D341Med (cell line): ENCODE measurements around the gene HOXA11.

ENCODE experiments used
- DNase-seq: peaks from one replicate; pipeline ENCODE4 v3.0.0; 2012; ENCODE audit warnings: low spot score

The HOXA11 gene

DNA sequence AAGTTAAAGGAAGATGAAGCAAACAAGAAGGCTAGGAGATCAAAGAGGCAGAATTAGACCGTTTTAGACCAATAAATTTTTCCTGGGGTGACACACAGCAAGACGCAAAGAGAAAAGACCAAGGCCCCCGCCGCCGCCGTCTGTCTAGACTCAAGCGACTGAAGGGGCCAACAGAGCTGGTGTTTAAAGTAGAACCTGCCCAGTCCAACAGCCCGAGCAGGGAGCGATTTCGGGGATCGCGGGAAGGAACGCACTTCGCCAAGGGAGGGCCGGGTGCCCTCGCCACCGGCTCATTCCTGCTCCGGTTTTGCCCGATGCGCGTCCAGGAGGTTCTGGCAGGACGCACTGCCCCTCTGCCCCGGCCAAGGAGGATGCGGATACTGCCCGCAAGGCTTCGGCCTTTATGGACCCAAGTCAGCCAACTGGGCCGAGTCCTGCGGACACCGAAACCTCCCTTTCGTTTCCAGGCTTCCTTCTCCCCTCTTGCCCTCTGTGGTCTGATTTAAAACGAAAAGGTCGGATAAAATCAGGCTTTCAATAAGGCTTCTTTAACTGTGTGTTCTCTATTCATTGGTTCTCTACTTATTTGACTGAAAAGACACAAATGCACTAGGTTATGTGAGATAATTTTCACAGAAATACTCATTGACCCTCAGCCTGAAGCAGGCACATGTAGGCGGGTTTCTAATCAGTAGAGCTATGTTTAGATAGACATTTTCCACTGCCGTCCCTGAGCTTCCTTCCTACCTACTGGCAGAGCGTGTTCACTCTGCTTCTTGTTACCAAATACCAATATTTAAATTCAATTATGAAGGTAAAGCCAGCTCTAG is 26.4 kb downstream of the HOXA11 start:
- DNase-seq, result no peak

DNA sequence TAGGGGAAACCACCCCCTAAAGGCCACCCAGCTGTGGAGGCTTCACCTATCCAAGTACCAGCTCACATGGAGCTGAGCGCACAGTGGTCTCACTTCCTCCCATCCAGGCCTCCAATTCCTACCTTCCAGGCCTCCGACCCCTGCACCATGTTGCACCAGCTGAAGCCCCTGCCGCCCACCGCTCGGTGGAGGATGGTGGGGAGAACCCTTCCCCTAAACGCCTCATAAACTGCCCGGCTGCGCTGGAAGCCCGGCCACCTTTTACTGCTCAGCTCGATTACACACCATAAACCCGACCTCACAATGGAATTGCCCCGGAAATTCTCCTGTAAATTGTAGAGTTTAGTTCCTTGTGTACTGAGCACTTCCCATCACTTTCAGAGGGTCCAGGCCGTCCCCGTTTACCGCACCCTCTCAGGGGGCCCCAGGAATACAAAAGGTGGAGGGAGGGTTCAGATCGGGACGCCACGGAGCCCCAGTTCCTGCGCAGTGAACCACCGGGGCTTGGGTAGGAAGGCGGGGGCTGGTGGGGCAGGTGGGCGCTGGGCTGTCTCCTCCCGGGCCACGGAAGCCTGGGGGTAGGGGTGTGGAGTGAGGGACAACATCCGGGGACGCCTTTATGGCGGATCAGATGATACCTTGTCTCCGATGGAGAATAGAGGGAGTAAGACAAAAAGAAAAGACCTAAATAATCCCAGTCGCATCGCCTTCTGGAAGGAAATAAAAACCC is 27.2 kb downstream of the HOXA11 start:
- no peak for DNase-seq

DNA sequence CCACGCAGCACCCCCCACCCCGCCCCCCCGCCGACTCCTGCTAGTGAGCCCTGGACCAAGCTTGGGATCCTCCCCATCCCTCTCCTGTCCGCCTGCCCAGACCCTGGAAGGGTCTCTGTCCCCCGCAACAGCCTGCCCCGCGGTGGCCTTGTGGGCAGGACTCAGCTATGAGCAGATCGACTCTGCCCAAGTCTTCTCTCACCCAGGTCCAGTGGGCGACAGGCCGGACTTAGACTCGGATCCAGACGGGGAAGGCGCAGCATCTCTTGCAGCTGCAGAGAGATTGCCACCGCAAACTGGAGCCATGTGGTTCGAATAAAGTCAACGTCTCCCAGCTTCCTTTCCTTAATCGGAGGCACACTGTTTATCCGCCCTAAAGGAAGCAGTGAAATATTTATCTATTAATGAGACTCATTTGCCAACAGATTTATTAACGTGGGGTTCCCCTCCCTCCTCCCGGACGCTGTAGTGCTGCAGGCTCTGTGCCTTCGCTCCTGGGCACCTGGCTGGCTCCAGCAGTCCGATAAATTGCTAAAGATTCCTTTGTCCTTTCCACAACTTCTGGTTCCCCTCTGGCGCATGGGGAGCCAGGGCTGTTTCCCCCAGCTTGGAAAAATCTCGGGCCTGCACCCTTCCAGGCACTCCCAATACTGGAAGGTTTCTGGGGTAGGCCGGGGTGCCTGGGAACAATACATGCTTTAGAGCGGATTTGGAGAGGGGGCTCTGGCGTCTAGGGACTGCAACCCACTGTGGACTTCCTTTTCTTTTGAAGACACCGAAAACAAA is 27.9 kb downstream of the HOXA11 start:
- DNase-seq, result no peak

DNA sequence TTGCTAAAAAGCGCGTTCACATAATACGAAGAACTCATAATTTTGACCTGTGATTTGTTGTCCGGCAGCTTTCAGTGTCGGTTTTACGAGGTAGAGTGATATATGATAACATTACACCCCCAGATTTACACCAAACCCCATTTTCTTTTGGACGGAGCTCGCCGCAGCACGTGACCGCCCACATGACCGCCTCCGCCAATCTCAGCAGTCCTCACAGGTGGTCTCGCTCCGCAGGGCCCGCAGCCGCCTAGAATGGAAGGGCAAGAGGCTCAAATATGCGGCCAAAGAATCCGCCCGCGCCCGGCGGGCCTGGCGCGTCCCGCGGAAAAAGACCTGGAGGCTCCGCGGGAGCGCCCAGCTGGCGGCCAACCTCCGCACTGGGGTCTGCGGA is 28.5 kb downstream of the HOXA11 start, which contains the start of gene HOXA7:
HOXA7 (minus strand) TSS at position 168 of the 391 bp plus-strand sequence; CDS start at position 38, 130 bp downstream.
- DNase-seq, result peak; percentile 40

DNA sequence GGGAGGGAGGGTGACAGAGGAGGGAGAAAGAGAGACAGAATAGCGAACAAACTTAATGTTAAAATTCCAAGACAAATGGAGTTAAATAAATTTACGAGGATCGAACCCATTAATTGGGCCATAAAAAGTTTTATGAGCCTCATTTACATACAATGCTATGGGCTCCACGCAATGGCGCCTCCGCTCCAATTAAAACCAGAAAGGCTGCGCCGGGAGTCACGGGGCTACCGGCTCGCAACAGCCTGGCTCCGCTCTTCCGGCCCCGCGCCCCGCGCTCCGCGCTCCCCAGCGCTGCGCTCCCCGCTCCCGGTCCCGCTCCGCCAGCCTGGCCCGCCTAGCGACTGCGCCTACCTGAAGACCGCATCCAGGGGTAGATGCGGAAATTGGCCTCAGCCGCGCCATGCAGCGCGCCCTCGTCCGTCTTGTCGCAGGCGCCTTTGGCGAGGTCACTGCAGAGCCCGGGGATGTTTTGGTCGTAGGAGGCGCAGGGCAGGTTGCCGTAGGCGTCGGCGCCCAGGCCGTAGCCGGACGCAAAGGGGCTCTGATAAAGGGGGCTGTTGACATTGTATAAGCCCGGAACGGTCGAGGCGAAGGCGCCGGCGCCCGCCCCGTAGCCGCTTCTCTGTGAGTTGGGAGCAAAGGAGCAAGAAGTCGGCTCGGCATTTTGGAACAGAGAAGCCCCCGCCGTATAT is 29.1 kb downstream of the HOXA11 start:
- DNase-seq, result no peak

DNA sequence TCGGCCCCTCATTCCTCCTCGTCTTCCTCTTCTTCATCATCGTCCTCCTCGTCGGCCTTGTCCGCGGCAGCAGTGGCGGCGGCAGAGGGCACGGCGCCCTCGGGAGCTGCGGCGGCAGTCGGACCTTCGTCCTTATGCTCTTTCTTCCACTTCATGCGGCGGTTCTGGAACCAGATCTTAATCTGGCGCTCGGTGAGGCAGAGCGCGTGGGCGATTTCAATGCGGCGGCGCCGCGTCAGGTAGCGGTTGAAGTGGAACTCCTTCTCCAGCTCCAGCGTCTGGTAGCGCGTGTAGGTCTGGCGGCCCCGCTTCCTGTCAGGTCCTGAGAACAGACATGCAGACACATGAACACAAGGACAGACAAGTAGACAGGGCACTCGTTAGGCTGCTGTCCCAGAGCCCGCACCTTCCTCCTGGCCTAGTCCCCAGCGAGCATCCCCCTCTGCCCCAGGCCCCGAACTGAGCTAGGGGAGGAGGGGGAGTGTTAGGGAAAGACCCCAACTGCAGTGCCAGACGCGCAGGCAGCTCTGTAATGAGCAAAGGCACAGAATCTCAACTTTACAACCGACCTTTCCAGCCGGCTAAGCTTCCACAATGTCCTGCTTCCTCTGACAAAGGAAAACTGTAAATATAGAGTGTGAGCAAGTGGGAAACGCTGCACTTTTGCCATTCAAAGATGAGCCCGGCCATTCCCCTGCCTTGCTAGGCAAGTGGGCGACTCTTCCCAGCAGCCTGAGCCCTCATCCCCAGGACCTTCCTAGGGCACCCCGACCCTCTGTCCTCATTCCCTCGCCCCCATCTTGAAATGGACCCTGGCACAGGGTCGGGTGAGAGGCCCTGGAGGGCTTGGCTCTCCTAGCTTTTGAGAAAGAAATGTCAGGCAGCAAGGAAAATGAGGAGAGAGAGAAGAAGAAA is 29.9 kb downstream of the HOXA11 start:
- DNase-seq, result peak; percentile 29

DNA sequence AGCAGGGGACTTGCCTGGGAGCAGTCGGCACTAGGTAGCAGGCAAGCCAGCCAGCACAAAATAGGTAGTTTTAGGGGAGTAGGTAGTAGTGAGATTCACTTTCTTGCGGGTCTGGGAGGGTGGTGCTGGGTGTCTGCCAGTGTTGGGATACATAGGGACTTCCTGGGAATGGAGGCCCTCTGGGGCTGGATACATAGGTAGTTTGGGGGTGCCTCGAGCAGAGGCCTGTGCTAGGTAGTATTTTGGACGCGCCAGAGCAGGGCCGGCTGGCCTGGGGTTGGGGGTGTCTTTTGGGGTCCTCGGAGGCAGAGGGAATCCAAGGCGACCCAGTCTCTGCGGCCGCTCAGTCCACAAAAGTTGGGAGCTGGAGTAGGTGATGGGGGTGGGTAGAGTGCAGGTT is 30.7 kb downstream of the HOXA11 start:
- peak; percentile 21 for DNase-seq

DNA sequence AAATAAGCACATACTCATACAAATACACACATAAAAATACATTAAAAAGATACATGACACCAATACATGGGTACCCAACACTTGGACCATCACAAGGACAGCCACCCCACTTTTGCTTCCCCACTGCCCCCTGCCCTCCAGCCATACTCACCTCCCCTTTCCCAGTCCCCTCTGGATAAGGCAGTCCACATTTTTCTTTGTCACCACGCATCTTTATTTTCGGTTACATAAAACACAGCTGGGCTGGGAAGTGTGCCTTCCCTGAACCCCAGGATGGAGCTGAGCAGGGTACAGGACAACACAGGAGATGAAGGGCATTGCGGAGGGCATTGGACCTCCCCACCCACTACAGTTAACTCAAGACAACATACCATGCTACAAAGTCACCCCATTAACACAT is 31.5 kb downstream of the HOXA11 start:
- DNase-seq, result no peak

DNA sequence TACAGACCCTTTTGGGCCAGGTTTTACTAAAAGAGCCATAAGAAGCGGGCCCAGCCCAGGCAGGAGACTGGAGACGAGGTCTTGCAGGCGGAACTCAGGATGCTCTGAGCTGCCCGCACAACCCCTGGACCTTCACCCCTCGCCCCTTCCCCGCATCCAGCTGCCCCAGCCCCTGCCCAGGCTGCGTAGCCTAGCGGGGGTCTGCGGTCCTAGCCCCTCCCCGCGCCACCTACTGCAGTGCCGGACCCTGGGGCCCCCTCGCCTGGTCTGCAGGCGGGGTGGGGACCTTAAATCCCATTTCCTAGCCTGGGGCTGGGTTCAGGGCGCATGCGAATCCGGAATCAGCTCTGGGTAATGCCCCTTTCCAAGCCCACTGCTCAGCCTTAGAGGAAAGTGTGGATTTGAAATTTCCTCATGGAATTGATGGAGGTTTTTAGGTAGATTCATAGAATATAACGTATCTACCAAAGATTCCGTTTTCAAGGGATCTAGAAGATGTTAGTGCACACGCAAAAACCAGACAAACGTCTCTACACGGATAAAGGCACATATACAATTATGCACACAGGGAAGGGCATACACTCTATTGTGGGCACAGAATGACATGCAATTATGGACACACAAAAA is 32.1 kb downstream of the HOXA11 start:
- peak; percentile 31 for DNase-seq

DNA sequence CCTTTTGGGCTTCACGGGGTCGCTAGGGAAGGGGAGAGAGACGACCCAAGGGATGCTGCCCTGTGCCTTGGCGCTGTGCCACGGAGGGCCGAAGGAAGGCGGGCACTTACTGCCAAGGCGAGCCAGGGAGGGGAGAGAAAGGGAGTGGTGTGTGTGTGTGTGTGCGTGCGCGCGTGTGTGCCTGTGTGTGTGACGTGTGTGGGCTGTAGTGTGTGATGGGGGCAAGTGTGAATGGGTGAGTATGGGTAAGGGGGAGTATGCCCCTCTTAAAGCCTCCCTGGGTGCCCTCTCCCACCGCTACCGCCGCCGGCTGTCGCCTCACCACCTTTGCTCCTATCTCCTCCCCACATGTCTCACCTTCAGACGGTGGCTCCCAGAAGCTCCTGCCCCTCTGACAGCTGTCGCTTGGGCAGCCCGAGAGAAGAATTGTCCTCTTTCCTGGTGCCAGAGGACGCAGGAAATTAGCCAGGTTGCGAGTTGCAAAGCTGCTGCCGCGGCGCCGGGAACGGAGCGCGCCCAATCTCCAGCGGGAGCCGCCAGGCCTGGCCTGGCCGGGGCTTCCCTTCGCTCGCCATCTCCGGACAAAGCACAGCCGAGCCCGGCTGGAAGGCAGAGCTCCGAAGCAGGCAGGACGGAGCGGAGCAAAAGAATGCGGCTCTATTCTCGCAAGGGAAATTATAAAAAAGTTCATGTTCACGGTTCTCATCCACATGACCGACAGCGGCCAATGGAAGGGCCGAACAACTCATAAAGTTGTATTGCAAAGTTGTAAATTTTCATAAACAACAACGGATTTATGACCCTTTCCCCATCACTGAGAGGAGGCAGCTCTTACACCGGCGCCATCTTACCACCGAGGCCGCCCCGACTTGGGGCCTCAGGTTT is 32.9 kb downstream of the HOXA11 start, which contains the start of gene HOXA3:
HOXA3 (minus strand) TSS at position 653 of the 885 bp plus-strand sequence. CDS start 41,943 bp downstream, outside the sequence.
- peak; percentile 38 for DNase-seq

DNA sequence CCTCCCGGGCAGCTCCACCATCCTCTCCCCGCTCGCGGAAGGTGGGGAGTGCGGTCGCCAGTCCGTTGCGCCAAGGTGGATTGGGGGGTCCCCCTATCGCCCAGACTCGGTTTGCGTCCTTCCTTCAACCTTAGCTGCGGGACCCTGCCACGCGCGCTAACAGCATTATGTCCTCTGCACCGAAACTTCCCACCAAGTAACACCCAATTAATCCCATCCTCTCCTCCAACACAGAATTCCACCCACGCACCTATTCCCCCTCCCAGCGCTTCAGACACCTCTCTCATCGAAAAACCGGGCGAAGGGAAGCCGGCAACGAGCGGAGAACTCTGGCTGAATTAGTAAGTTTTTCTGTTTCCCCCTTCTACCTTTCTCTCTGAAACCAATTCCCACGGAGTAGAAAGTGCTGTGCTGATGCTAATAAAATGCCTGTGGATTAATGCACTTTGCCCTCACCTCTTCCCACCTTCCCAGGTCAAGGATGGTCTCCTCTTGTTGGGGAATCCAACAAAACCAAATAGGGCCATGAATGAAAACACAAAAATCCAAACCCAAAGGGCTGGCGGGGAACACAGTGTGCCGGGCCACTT is 33.6 kb downstream of the HOXA11 start:
- DNase-seq, result no peak

DNA sequence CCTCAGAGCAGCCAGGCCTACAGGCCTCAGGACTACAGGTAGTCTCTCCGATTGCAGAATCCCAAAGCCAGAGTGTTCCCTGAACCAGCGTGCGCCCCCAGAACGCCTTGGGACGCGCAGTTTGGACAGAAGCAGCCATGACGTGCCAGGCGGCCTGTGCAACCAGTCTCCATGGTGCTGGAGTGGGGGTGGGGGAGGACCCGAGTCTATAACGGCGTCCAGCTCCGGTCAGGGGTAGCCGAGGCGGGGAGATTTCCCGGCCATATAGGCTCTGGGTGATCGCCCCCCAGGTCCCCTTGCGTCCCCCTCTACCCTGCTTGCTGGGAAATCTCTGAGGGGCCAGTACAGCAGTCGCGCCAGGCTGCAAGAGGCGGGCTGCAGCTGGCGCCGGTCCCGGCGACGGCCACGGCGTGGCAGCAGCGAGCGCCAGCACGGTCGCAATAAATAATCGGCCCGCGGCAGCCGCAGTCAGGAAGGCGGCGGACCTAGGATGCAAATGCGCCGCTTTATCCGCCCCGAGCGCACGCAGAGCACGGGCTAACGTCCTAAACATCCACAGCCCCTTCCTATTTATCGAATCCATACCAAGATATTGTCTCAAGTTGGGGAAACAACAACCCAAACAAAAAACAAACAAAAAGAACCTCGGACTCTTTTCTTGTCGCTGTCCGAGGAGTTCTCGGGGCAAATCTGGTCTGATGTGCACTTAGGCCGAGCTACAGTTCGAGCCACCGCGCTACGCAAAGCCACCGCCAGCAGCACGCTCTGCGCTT is 34.3 kb downstream of the HOXA11 start:
- DNase-seq, result peak; percentile 93

DNA sequence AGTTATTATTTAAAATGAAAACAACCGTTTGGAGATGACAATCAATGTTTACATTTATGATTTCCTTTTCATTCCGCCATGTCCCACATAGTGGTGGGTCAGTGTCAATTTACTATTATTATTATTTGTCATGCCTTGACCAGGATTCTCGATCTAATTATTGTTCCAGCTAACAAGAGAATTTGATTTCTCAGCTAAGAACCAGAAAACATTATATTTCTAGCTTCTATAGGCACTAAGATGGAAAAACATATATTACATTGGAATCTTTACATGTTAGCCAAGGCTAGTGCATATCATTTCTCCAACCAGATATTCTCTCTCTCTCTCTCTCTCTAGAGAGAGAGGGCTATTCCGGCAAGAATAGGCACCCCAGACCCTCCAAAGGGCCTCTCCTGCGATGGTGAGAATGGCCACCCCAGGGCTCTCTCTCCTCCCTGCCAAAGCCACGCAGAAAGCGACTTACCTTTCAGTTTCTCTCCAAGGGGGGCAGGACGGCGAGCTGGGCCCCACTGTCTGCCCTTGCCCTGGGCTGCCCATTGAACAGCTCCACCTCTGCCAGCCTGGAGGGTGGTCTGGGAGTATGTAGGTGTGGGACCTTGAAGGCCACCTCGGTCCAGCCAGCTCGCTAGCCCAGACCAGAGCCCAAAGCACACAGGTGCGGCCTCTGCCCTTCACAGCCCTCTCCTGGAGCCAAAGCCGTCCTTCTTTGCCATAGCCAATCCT is 35.0 kb downstream of the HOXA11 start:
- DNase-seq, result no peak

DNA sequence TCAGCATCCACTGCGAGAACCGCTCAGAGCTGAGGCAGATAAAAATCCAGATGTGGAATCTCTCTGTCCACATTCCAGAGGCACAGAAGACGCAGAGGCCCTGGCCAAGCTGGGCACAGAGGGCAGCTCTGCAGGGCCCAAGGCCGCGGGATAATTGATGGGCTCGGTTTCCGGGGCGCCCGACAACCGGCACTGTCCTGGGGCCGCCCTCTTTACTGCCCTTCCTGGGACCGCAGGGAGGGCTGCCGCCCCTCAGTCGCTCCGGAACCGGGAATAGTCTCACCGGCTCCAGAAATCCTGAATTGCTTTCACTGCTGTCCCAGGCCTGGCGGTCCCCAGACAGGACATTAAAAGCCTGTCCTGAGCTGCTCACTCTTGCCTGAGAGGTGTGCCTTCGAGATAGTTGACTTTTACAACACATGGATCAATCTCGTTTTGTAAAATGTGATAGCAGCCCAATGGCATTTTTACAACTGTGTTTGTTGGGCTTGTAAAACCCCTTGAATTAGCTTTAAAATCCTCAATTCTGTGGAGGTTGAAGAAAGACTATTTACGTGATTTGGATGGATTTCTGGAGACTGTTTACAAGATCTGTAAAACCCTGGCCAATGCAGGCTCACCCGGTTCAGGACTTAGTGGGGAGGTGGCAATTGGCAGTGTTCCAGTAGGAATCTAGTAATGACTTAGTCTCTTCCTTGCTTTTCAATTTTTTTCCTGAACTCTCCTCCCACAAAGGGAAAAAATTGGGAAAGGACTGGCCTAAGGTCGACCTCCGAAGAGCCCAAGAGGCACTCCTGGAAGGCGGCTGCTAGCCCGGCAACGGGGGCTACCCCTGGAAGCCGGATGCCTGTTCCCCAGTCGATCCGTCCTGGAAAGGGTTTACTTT is 36.0 kb downstream of the HOXA11 start:
- DNase-seq, result no peak

DNA sequence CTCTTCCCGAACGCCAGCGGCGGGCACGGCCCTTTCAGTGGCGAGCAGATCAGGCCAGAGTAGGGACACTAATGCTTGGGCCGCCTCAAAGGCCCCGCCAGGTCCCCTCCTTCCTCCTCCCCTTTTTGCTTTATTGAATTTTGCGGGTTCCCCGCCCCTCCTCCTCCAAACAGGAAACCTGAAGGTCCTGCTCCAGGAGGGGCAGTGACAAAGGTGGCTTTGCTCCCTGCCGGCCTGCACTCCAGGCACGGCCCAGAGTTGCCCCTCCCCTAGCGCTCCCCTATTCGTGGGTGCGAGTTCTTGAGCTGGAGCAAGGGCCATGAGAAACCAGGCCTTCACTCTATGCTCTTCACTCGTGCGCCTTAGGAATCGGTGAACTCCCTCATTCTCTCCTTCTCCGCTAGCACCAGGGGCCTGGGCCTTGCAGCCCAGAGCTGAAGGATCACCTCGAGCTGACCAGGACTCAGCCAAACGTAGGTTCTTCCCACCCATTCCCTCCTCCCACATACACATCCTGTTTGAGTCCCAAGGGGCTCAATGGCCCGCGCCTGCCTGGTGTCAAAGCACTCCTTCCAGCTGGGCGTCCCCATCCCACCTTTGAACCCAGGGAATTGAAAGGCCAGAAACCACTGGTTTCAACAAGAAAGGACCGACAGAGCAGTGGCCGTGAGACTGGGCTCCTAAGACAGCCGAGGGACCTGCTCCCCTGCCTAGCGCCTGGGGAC is 36.8 kb downstream of the HOXA11 start:
- no peak for DNase-seq
